Kidney (tissue), 14 donors: Measurements from ENCODE around the gene USP35. TPM values are rescaled to one million over a fixed set of nuclear protein-coding genes. Genes with fewer than 3 reads are reported as not detected.
A peak's percentile ranks its signal among the peaks of the same experiment; 100 is the strongest.

ENCODE experiments used
- DNase-seq, 5 donors: peaks; one replicate each; pipeline ENCODE4 v3.0.0-alpha.2; 2013 to 2020
- FAIRE-seq: peaks from 2 replicates; lab custom pipeline; 2012; peaks lifted over from hg19 to GRCh38; lab: Jason Lieb, UNC
- H3K27ac ChIP-seq, 2 donors: one replicate each; pipeline ENCODE4 v1.7.0; 2013; ENCODE audit warnings: low read depth in 2 of 2, low read length in 2 of 2, inconsistent platforms in 1 of 2
- H3K27me3 ChIP-seq: one replicate; pipeline ENCODE4 v1.7.1; 2013; ENCODE audit warnings: low read length, inconsistent platforms; ENCODE audit not compliant: control insufficient read depth, insufficient read depth
- H3K36me3 ChIP-seq, 3 donors: one replicate each; pipeline versions ENCODE4 v1.7.0 to v1.7.1; 2013; ENCODE audit warnings: low read length in 3 of 3, control low read depth in 1 of 3, inconsistent platforms in 1 of 3; ENCODE audit not compliant: insufficient read depth in 3 of 3, control insufficient read depth in 2 of 3
- H3K4me1 ChIP-seq, 3 donors: one replicate each; pipeline versions ENCODE4 v1.7.0 to v1.7.1; 2013; ENCODE audit warnings: low read length in 3 of 3, inconsistent platforms in 1 of 3, low read depth in 1 of 3; ENCODE audit not compliant: control insufficient read depth in 2 of 3, insufficient read depth in 2 of 3
- H3K4me3 ChIP-seq, 3 donors: one replicate each; pipeline versions ENCODE4 v1.7.0 to v1.8.1; 2013; ENCODE audit warnings: low read length in 3 of 3, control low read depth in 1 of 3, inconsistent platforms in 1 of 3
- H3K9ac ChIP-seq, 3 donors: one replicate each; pipeline versions ENCODE4 v1.7.0 to v1.7.1; 2013; ENCODE audit warnings: low read length in 3 of 3, control low read depth in 1 of 3, inconsistent platforms in 1 of 3
- H3K9me3 ChIP-seq, 3 donors: one replicate each; pipeline versions ENCODE4 v1.7.0 to v1.7.1; 2013; ENCODE audit warnings: low read length in 3 of 3, control low read depth in 1 of 3, inconsistent platforms in 1 of 3; ENCODE audit not compliant: control insufficient read depth in 2 of 3, insufficient read depth in 1 of 3
- intact Hi-C: fragments of 100-400 bp; cut with DNase I; formaldehyde crosslinking; loops from one replicate; pipeline ENCODE4 v1.11.1; 2022
- polyA plus RNA-seq: library from polyadenylated mRNA; stranded (reverse); fragments of 350-450 nt; fragmentation: Illumina TruSeq; extraction: RNeasy Lipid Tissue Mini Kit (QIAGEN cat#74804); gene quantifications from one replicate; pipeline ENCODE4 v1.2.3, GENCODE V29; 2014; ENCODE audit warnings: low read depth, low replicate concordance; ENCODE audit not compliant: insufficient read depth
- total RNA-seq: library from RNA; stranded (reverse); fragmentation: NEBNext Ultra II Directional; extraction: Animal tissue kit (Norgen Biotek cat#: 25700); gene quantifications from one replicate; pipeline ENCODE4 v1.2.1, GENCODE V29; 2021
- TF ChIP-seq, protein P1 (sequence below): IDR thresholded peaks from 3 replicates; pipeline ENCODE4 v1.5.1; 2012; ENCODE audit warnings: mild to moderate bottlenecking, moderate library complexity, borderline replicate concordance; ENCODE audit not compliant: insufficient read depth; ENCODE audit errors: extremely low read depth
- donor health status: control.
- donor health status: control.
- donor health status: control.
- donor health status: control.
- donor health status: control.
- donor health status: DM: yes; HTN: yes; CAD: no.
- donor health status: Normal renal cell carcinoma (clear cell type).

The USP35 gene
- total and polyA plus RNA-seq, 2 donors from 2014 or later: 4.0 to 7.7 TPM

DNA sequence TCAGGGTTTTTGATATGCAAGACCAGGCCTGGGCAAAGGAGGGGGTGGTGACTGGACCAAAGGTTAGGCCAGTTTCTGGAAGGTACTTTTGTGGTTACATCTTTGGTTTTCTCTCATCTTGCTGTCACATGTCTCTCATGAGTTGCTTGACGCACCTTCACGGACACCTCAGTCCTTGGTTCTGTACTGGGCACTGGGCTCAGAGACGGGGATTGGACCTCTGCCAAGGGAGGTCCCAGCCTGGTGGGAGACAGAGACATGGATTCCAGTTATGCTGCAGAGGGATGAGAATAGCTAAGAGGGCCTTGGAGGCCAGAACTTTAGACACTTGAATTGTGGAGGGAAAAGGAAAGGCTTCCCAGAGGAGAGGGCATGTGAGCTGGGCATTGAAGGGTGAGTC, 1.7 kb downstream of the USP35 start:
- H3K4me3 ChIP-seq: no peak overlapping the region
- H3K36me3 ChIP-seq: no peaks in the 10 kb centered on the region
- no peak for FAIRE-seq
- intact Hi-C loops: no loop called here
- TF ChIP-seq, protein P1, sequence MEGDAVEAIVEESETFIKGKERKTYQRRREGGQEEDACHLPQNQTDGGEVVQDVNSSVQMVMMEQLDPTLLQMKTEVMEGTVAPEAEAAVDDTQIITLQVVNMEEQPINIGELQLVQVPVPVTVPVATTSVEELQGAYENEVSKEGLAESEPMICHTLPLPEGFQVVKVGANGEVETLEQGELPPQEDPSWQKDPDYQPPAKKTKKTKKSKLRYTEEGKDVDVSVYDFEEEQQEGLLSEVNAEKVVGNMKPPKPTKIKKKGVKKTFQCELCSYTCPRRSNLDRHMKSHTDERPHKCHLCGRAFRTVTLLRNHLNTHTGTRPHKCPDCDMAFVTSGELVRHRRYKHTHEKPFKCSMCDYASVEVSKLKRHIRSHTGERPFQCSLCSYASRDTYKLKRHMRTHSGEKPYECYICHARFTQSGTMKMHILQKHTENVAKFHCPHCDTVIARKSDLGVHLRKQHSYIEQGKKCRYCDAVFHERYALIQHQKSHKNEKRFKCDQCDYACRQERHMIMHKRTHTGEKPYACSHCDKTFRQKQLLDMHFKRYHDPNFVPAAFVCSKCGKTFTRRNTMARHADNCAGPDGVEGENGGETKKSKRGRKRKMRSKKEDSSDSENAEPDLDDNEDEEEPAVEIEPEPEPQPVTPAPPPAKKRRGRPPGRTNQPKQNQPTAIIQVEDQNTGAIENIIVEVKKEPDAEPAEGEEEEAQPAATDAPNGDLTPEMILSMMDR: no peak
- no peak for DNase-seq
- peaks cover 0 to 26% (median 14%) of the 10 kb centered on the region in 3 donors for H3K4me1 ChIP-seq
- no peaks in the 10 kb centered on the region for H3K9me3 ChIP-seq
- no peak overlapping the region for H3K9ac ChIP-seq
- H3K27ac ChIP-seq: no peak overlapping the region
- no peaks in the 10 kb centered on the region for H3K27me3 ChIP-seq

DNA sequence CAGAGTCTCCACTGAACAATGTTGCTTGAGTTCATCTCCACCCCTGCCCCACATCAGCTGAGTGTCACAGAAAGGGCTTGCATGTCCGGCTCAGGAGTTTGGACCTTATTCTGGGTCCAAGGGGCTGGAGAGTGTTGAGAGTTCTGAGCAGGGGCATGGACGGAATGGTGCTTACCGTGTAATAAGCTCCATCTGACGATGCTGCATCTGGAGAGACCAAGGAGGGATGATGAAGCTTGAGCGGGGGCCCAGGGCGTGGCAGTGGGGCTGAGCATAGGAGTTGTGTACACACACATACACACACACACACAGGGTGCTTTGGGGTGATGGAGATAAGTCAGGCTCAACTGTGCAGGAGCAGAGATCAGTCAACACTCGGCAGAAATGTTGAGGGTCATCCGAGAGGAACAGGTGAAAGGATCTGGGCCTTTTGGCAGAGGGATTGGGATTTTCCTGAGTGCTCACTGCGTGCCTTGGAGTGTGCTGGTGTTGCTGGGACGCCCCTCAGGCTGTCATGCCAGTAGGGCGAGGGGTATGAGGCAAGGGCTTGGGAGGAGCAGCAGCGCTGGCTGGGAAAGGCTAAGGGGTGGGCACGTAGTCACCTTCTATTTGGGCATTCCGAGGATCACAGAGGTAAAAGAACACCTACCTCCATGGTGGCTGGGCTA, 2.3 kb downstream of the USP35 start:
- intact Hi-C loops: no loop called here
- no peak for DNase-seq
- no peak overlapping the region for H3K4me3 ChIP-seq
- H3K9ac ChIP-seq: no peak overlapping the region
- no peaks in the 10 kb centered on the region for H3K36me3 ChIP-seq
- FAIRE-seq: no peak
- no peaks in the 10 kb centered on the region for H3K27me3 ChIP-seq
- no peak overlapping the region for H3K27ac ChIP-seq
- TF ChIP-seq, protein P1: no peak
- peaks cover 0 to 26% (median 14%) of the 10 kb centered on the region in 3 donors for H3K4me1 ChIP-seq
- no peaks in the 10 kb centered on the region for H3K9me3 ChIP-seq

DNA sequence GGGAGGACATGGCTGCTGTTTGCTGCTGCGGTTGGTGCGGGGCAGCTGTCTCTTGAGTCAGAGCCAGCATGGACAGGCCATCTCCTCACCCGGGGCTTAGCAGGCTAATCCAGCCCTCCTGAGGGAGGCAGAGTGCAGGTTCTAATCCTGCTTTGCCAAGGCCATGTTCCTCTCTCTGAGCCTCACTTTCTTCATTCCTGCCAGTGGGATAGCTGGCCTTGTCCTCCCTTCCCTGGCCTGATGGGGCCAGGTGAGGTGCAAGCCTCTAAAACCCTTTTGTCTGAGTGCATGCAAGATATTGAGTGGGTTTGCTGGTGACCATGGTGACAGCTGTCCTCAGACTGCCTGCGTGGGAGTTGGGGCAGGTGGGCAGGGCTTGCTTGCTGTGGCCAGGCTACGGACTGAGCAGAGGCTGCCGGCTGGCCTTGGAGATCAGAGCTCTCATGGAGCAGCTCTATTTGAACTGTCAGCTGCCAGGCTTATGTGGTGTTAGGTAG, 3.6 kb downstream of the USP35 start:
- TF ChIP-seq, protein P1: no peak
- H3K4me1 ChIP-seq: peaks cover 0 to 25% (median 14%) of the 10 kb centered on the region in 3 donors
- peak in 4 of 5 donors; percentile 68 to 72 (median 69) for DNase-seq

More for the DNA sequence above, 3.6 kb downstream of the USP35 start:
- intact Hi-C loops: no loop called here
- Histone ChIP-seq H3K27ac (no peak overlapping the region), H3K9ac (no peak overlapping the region), H3K27me3 (no peaks in the 10 kb centered on the region), H3K36me3 (no peaks in the 10 kb centered on the region), H3K9me3 (no peaks in the 10 kb centered on the region), H3K4me3 (no peak overlapping the region)
- no peak for FAIRE-seq
